Measurements from ENCODE around the gene TMEM201.

TMEM201 gene

GRCh38 chr1:9653491-9654050, 64.9 kb downstream of the TMEM201 start:
- H3K4me3 Mint-ChIP-seq: peak overlapping the region; percentile 92
- intact Hi-C loops (cut with micrococcal nuclease): loop anchor here (2.0 to 5.0 kb wide), 2 partner anchors 27 to 34 kb away; no protein-coding TSS in a partner anchor
- no peaks in the 10 kb centered on the region for H3K27me3 Mint-ChIP-seq
- no peaks in the 10 kb centered on the region for H3K9me3 Mint-ChIP-seq
- H3K36me3 Mint-ChIP-seq (ENCODE audit: low read depth): peaks cover 34% of the 10 kb centered on the region
- H3K27ac Mint-ChIP-seq: peak overlapping the region; percentile 92
- H3K4me1 Mint-ChIP-seq (ENCODE audit: low read depth): peaks cover 80% of the 10 kb centered on the region

GRCh38 chr1:9654051-9654833, 65.5 kb downstream of the TMEM201 start:
- no peaks in the 10 kb centered on the region for H3K27me3 Mint-ChIP-seq
- H3K9me3 Mint-ChIP-seq: no peaks in the 10 kb centered on the region
- peaks cover 34% of the 10 kb centered on the region for H3K36me3 Mint-ChIP-seq (ENCODE audit: low read depth)
- H3K4me1 Mint-ChIP-seq (ENCODE audit: low read depth): peaks cover 82% of the 10 kb centered on the region
- intact Hi-C loops (cut with micrococcal nuclease): loop anchor here (5.0 kb wide), 1 partner anchor 33 kb away; no protein-coding TSS in a partner anchor
- peak overlapping the region; percentile 92 for H3K27ac Mint-ChIP-seq
- peak overlapping the region; percentile 92 for H3K4me3 Mint-ChIP-seq

GRCh38 chr1:9654834-9655723, 66.4 kb downstream of the TMEM201 start:
- peak overlapping the region; percentile 92 for H3K4me3 Mint-ChIP-seq
- no peaks in the 10 kb centered on the region for H3K27me3 Mint-ChIP-seq
- no peaks in the 10 kb centered on the region for H3K9me3 Mint-ChIP-seq
- intact Hi-C loops (cut with micrococcal nuclease): loop anchor here (5.0 kb wide), 1 partner anchor 32 kb away; no protein-coding TSS in a partner anchor
- H3K36me3 Mint-ChIP-seq (ENCODE audit: low read depth): peaks cover 42% of the 10 kb centered on the region
- H3K27ac Mint-ChIP-seq: peak overlapping the region; percentile 92
- H3K4me1 Mint-ChIP-seq (ENCODE audit: low read depth): peaks cover 82% of the 10 kb centered on the region

GRCh38 chr1:9655836-9656235, 67.1 kb downstream of the TMEM201 start:
- Mint-ChIP-seq H3K9me3 (no peaks in the 10 kb centered on the region), H3K4me3 (peak overlapping the region; percentile 92), H3K27me3 (no peaks in the 10 kb centered on the region), H3K27ac (peak overlapping the region; percentile 92), H3K4me1 (ENCODE audit: low read depth) (peaks cover 82% of the 10 kb centered on the region), H3K36me3 (ENCODE audit: low read depth) (peaks cover 49% of the 10 kb centered on the region)
- intact Hi-C loops (cut with micrococcal nuclease): no loop called here

GRCh38 chr1:9657521-9658032, 68.9 kb downstream of the TMEM201 start:
- Mint-ChIP-seq H3K27ac (peak overlapping the region; percentile 27), H3K27me3 (no peaks in the 10 kb centered on the region), H3K4me3 (no peak overlapping the region), H3K36me3 (ENCODE audit: low read depth) (peaks cover 55% of the 10 kb centered on the region), H3K9me3 (no peaks in the 10 kb centered on the region), H3K4me1 (ENCODE audit: low read depth) (peaks cover 85% of the 10 kb centered on the region)
- intact Hi-C loops (cut with micrococcal nuclease): no loop called here

GRCh38 chr1:9658199-9658598, 69.5 kb downstream of the TMEM201 start:
- no peaks in the 10 kb centered on the region for H3K9me3 Mint-ChIP-seq
- H3K36me3 Mint-ChIP-seq (ENCODE audit: low read depth): peaks cover 59% of the 10 kb centered on the region
- H3K4me1 Mint-ChIP-seq (ENCODE audit: low read depth): peaks cover 89% of the 10 kb centered on the region
- no peaks in the 10 kb centered on the region for H3K27me3 Mint-ChIP-seq
- H3K27ac Mint-ChIP-seq: no peak overlapping the region
- intact Hi-C loops (cut with micrococcal nuclease): no loop called here
- no peak overlapping the region for H3K4me3 Mint-ChIP-seq

GRCh38 chr1:9659328-9659727, 70.6 kb downstream of the TMEM201 start:
- Mint-ChIP-seq H3K4me3 (no peak overlapping the region), H3K9me3 (no peaks in the 10 kb centered on the region), H3K27me3 (no peaks in the 10 kb centered on the region), H3K36me3 (ENCODE audit: low read depth) (peaks cover 61% of the 10 kb centered on the region), H3K27ac (peak overlapping the region; percentile 20), H3K4me1 (ENCODE audit: low read depth) (peaks cover 82% of the 10 kb centered on the region)
- intact Hi-C loops (cut with micrococcal nuclease): no loop called here

- intact Hi-C loops (cut with micrococcal nuclease): no loop called here
- H3K36me3 Mint-ChIP-seq (ENCODE audit: low read depth): peaks cover 82% of the 10 kb centered on the region
- H3K4me3 Mint-ChIP-seq: no peak overlapping the region
- H3K4me1 Mint-ChIP-seq (ENCODE audit: low read depth): peaks cover 62% of the 10 kb centered on the region
- H3K27me3 Mint-ChIP-seq: no peaks in the 10 kb centered on the region
- no peaks in the 10 kb centered on the region for H3K9me3 Mint-ChIP-seq
- H3K27ac Mint-ChIP-seq: no peak overlapping the region
Measured at GRCh38 chr1:9663257-9663656, 74.5 kb downstream of the TMEM201 start.

All from dendritic cell treated with granulocyte-macrophage colony-stimulating factor and Interleukin-4, amounts not matched to agents 40 ng/mL and 50 ng/mL, for 4 days (primary cell).